GM19193 (cell line): ENCODE measurements around the gene TARBP1.

Experiments
- POLR2A ChIP-seq: IDR thresholded peaks from 4 replicates; pipeline ENCODE4 v1.6.1; 2011; ENCODE audit not compliant: insufficient read depth, insufficient read length; ENCODE audit errors: extremely low read depth

Gene TARBP1

DNA sequence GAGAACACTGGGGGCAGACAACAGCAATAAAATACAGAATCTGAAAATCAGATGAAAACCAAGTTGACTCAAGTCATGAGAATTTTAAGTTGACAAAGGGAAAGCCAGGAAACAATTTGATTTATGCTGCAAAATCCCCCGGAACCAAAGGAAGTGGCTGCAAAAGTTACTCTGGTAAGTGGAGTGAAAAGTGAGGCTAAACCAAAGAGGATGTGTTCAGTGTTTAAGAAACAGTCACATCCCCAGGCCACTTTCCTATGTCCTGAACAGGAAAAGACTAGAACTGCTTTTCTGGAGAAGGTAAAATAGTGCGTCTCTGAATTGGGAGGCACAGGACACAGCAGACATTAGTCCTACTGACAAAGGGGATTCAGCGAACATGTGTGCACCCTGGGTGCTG, 5.9 kb downstream of the TARBP1 start:
- no peak for TF ChIP-seq POLR2A

DNA sequence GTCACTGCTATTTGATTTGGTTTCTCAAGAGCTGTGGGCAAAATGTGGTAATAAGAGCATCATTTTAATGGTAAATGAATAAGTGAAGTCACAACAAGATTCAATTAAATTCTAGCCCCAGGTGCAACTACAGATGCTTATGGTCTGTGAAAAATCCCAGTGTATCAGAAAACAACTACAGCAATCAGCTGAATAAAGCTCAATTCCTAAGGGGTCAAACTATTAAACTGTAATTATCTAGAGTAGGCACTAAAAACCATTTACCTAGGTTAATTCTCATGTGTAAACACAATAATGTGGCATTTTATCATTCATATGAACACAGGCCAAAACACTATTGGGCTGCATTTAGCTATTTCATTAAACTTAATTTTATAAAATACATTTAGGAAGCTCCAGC, 9.6 kb downstream of the TARBP1 start:
- TF ChIP-seq POLR2A = no peak

DNA sequence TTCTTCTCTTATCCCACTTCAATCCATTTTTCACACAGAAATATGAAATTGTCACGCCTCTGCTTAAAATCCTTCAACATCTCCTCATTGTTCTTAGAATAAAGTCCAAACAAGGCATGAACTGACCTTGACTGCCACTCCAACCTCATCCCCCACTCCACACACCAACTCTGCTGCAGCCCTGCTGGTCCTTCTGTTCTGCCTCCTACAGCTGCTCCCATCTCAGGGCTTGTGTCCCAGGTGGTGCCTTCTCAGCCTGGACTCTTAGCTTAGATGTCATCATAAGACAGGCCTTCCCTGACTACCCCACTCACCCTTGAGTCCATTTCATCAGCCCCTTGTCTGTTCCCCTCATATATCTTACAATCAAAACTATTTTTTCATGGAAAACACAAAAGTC, 10.4 kb downstream of the TARBP1 start:
- TF ChIP-seq POLR2A = no peak

DNA sequence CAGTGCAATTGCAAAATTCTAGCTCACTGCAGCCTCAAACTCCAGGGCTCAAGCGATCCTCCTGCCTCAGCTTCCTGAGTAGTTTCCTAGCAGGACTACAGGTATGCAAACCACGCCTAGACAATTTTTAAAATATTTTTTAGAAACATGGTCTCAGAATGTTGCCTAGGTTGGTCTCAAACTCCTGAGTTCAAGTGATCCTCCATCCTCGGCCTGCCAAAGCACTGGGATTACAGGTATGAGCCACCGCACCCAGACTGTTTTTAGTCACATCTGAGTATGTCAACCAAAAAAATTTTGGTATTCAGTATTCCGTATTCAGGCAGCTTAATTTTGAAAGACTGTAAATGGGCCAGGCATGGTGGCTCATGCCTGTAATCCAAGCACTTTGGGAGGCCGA, 11.2 kb downstream of the TARBP1 start:
- no peak for TF ChIP-seq POLR2A

DNA sequence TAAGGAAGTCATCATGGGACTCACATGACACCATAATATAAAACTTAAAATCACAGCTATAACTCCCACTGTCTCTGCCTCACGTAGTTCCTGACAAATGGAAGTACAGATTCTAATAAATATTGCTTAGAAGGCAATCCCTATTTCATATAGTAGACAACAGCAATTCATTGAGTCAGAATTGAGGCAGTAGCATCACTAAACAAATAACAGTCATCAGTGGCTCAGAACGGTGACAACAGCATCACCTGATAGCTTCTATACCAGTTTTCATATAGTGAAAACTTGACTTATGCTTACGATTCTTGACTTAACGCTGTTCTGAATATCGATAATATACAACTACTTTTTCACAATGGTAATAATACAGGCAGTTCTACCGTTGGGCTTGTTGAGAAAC, 12.0 kb downstream of the TARBP1 start:
- no peak for TF ChIP-seq POLR2A

DNA sequence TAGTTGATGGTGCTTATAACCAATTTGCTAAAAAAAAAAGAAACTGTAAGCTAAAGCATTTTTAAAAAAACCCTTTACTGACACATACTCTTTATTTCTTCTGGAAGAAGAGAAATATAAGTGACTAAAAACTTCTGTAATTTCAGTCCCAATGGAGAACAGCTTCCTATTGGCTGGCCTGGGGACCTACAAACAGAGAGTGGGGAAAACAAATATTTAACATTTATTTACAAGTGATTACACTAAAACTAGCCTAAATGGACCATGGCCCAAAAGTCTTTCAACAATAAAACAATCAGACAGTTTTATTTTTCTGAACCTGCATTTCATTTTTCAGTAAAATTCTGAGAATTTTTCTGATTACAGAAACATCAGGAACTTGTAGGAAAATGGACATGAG, 15.2 kb downstream of the TARBP1 start:
- no peak for TF ChIP-seq POLR2A

DNA sequence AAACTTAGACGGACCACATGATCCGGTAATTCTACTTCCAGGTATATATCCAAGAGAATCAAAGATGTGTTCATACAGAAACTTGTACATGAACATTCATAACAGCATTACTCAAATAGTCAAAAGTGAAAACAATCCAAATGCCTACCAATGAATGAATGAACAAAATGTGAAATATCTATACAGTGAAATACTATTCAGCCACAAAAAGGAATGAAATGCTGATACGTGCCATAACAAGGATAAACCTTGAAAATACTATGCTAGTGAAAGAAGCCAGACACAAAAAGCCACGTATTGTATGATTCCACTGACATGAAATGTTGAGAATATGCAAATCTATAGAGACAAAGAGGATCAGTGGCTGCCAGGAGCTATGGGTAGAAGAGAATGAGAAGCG, 18.3 kb downstream of the TARBP1 start:
- no peak for TF ChIP-seq POLR2A

DNA sequence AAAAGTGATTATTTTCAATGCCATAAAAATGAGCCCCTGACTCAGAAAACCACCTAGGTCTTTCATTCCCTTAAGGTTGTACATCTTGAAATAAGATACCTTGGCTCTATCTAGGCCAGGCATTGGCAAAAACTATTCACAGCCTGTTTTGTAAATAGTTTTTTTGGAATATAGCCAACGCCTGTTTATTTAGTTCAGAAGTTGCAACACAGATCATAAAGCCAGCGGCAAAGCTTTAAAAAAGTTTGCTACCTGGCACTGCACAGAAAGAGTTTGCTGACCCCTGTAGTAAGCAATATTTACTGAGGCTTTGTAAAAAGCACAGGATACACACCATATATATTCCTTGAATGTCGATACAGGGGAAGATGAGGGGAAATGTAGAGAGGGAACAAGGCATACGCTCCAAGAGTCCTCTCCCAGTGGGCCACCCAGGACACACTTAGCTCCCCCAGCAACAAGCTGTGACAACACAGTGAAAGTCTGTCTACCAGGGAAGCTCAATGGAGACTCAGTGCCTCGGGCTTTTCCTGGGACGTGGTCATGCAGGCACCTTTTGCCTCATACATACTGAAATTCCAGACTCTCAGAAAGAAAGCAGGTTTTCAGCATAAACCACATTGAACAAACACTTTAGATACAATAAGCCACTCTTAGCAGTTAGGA, 20.5 kb downstream of the TARBP1 start:
- TF ChIP-seq POLR2A = no peak

DNA sequence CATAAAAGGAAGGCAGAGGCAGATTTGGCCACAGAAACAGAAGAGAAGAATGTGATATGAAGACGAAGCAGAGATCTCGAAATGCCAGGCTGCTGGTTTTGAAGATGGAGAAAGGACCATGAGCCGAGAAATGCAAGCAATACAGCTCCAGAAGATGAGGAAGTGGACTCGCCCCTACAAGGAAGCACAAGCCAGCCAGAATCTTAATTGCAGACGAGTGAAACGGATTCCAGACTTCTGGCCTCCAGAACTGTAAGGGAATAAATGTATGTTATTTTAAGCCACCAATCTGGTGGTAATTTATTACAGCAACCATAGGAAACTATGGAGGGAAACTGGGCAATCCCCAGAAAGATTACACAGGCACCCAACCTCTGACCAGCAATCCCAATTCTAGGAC, 24.1 kb downstream of the TARBP1 start:
- no peak for TF ChIP-seq POLR2A

DNA sequence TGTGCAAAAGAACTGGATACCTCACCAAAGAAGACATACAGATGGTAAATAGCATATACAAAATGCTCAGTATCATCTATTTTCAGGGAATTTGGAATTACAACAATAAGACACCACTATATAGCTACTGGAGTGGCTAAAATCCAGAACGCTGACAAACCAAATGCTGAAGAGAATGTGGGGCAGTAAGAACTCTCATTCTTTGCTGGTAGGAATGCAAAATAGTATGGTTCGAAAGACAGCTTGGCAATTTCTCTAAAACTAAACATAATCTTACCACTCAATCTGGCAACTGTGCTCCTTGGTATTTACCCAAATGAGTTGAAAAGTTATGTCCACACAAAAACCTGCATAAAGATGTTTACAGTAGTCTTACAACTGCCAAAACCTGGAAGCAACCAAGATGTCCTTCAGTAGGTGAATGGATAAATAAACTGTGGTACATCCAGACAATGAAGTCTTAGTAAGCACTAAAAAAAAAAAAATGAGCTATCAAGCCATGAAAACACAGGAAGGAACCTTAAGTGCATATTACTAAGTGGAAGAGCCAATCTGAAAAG, 26.5 kb downstream of the TARBP1 start:
- no peak for TF ChIP-seq POLR2A

DNA sequence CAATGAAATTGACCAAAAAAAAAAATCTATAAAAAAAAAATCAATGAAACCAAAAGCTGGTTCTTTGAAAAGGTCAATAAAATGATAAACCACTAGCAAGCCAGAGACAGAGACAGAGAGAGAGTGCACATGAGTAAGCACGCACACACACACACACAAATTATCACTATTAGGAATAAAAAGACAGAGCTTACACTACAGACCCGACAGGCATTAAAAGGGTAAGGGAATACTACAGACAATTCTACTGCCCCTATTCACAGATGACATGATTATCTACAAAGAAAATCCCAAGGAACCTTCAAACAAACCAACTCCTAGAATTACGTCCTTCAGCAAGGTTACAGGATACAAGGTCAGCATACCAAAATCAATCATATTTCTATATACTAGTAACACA, 38.6 kb downstream of the TARBP1 start:
- TF ChIP-seq POLR2A = no peak

DNA sequence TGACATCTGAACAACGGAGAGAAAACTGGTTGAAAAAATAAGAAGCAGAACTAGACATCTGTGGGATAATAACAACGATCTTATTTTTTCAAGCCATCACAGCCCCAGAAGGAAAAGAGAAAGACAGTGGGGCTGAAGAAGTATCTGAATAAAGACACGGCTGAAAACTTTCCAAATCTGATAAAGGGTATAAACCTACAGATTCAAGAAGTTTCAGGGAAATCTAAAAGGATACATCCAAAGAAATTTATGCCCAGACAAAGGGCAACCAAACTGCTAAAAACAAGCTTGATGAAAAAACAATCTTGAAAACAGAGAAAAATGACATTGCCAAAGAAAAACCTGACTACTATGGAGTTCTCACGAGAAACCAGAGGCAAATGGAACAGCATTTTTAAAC, 40.4 kb downstream of the TARBP1 start:
- TF ChIP-seq POLR2A = no peak

DNA sequence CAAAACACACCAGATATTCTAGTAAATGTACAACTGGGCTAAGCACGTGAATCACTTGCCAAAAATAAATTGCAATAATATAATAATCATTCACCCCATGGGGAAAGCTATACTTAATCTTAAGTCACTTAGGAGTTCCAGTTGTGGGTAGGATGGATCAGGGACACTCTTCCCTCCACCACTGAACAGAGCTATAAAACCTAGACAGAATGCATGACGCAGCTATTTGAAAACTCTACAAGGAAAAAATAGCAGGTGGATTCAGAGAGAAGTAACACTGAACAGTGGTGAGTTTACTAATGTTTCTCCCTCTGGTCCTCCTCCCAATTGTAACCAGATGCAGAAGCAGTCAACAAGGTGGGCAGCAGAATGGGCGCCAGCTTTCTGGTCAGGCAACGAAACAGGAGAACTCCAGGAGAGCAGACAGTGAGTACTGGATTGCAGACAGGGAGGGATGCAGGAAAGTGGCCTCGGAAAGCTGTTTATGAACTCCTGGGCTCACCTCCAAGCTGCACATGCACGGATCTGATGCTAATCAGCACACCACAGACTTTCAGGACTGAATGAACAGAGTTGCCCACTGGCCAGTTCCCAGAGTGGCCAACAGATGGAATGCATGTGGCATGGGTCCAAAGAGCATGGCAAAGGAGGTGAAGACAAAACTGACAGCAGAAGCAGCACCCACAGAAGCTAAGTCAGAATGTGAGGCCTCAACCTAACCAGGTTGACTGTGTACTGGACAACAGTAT, 41.4 kb downstream of the TARBP1 start:
- no peak for TF ChIP-seq POLR2A

DNA sequence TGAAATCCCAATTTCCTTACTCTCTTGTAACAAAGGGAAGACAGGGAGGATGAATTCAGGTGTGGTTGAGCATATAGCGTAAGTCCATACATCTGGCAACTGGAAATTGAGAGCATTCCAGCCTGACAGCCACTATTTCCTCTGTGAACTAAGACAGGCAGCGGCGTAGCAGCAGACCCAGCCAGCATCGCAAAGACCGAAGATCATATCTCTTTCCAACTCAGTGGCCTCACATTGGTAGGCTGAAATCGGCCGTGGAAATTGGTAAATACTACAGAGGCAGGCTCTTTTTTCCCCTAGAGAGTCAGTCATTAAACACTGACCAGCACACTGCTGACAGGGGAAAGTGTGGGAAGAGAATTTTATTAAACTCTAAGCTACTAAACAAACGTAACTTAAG, 43.4 kb downstream of the TARBP1 start:
- no peak for TF ChIP-seq POLR2A

DNA sequence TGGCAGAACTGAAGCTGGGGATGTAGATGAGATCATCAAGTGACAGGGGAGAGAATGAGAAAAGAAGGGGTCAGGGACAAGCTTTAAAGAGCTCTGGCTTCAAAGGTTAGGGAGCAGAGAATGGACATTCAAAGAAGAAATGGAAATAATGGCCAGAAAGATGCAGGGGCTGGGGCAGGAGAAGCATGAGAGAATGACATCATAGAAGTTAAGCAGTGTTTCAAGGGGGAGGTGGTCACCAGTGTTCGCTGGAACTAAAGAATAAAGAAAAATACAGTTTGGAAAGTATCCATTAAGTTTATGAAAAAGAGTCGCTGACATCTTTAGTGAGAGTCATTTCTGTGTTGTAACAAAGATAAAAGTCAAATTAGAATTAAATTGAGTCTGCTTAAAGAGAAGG, 44.3 kb downstream of the TARBP1 start:
- no peak for TF ChIP-seq POLR2A
